Neutrophil (primary cell): ENCODE measurements around the gene IL17RB.
A peak's percentile ranks its signal among the peaks of the same experiment; 100 is the strongest.

Experiments used
- H3K27ac ChIP-seq: fragments of 200-600 bp; sonication (generic); 2 replicates; pipeline ENCODE4 v1.5.1; 2016; ENCODE audit warnings: mild to moderate bottlenecking, moderate library complexity
- H3K27me3 ChIP-seq: fragments of 200-600 bp; sonication (generic); 2 replicates; pipeline ENCODE4 v1.6.0; 2016; ENCODE audit warnings: mild to moderate bottlenecking
- H3K36me3 ChIP-seq: fragments of 200-600 bp; sonication (generic); 2 replicates; pipeline ENCODE4 v1.5.1; 2017
- H3K4me1 ChIP-seq, 2 experiments: fragments of 200-600 bp in 1 of 2; sonication (generic) in 1 of 2; 1 replicate in 1 of 2; 2 replicates in 1 of 2; pipeline versions ENCODE4 v1.5.1 to v1.6.1; 2013 to 2016; ENCODE audit warnings: low read depth in 1 of 2, low read length in 1 of 2, mild to moderate bottlenecking in 1 of 2, moderate library complexity in 1 of 2; ENCODE audit not compliant: control insufficient read depth in 1 of 2, insufficient read depth in 1 of 2
- H3K4me3 ChIP-seq, 2 experiments: fragments of 200-600 bp in 1 of 2; sonication (generic) in 1 of 2; 1 replicate in 1 of 2; 2 replicates in 1 of 2; pipeline ENCODE4 v1.5.1; 2013 to 2016; ENCODE audit warnings: low read depth in 1 of 2, low read length in 1 of 2, mild to moderate bottlenecking in 1 of 2, moderate library complexity in 1 of 2
- H3K9me3 ChIP-seq: fragments of 200-600 bp; sonication (generic); 2 replicates; pipeline ENCODE4 v1.5.1; 2016
- CTCF ChIP-seq: fragments of 200-600 bp; sonication (generic); IDR thresholded peaks from 2 replicates; pipeline ENCODE4 v1.5.1; 2016; ENCODE audit warnings: antibody characterized with exemption

IL17RB gene

DNA sequence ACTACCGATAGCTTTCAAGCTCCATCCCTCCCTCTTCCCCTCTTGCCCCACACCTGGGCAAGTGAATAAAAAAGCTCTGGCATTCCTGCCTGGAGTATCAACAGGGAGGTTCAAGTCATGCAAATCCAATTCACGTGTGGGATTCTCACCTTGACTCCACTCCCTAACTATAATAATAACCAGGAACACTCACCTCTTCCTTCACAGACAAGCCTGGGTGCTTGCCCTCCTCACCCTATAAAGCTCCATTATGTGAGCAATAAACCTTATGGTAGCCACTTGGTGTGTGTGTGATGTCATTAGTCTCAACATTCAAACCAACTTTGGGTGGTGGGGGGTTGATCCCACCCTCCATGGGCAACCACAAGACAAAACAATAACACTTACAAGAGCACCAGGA, 16.8 kb upstream of the IL17RB start:
- no peak for TF ChIP-seq CTCF
- H3K27ac ChIP-seq: no peak overlapping the region
- no peaks in the 10 kb centered on the region for H3K27me3 ChIP-seq
- no peak overlapping the region for H3K4me3 ChIP-seq
- no peaks in the 10 kb centered on the region for H3K9me3 ChIP-seq
- H3K36me3 ChIP-seq: no peaks in the 10 kb centered on the region
- H3K4me1 ChIP-seq: peaks cover 65 to 67% of the 10 kb centered on the region in 2 experiments

DNA sequence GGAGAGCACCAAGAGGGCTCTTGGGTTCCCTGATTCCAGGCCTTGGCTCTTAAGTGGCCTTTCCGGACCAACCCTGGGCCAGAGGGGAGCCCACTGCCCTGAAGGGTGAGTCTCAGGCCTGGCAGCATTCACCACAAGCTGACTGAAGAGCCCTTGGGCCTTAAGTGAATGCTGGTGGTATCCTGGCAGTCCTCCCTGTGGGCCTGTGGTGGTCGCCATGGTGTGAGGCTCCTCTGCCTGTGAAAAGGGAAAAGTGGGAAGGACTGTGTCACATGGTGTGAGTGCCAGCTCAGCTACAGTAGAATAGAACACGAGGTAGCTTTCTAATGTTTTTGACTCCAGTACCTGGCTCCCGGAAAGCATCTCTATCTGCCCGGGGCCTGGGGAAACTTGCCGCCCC, 15.4 kb upstream of the IL17RB start:
- Histone ChIP-seq H3K9me3 (no peaks in the 10 kb centered on the region), H3K27ac (peak overlapping the region; percentile 62), H3K27me3 (no peaks in the 10 kb centered on the region), H3K4me3 (no peak overlapping the region), H3K36me3 (no peaks in the 10 kb centered on the region), H3K4me1 (peaks cover 76 to 80% of the 10 kb centered on the region in 2 experiments)
- no peak for TF ChIP-seq CTCF

GRCh38 chr3:53833053-53833645, 13.2 kb upstream of the IL17RB start:
- Histone ChIP-seq H3K4me1 (peaks cover 75% of the 10 kb centered on the region in 2 experiments), H3K9me3 (no peaks in the 10 kb centered on the region), H3K36me3 (no peaks in the 10 kb centered on the region), H3K27ac (peak overlapping the region; percentile 57), H3K27me3 (no peaks in the 10 kb centered on the region), H3K4me3 (no peak overlapping the region)
- TF ChIP-seq CTCF: no peak

- peak overlapping the region; percentile 57 for H3K27ac ChIP-seq
- TF ChIP-seq CTCF: no peak
- H3K36me3 ChIP-seq: no peaks in the 10 kb centered on the region
These were observed 12.7 kb upstream of the IL17RB start for GRCh38 chr3:53833700-53834099.

DNA sequence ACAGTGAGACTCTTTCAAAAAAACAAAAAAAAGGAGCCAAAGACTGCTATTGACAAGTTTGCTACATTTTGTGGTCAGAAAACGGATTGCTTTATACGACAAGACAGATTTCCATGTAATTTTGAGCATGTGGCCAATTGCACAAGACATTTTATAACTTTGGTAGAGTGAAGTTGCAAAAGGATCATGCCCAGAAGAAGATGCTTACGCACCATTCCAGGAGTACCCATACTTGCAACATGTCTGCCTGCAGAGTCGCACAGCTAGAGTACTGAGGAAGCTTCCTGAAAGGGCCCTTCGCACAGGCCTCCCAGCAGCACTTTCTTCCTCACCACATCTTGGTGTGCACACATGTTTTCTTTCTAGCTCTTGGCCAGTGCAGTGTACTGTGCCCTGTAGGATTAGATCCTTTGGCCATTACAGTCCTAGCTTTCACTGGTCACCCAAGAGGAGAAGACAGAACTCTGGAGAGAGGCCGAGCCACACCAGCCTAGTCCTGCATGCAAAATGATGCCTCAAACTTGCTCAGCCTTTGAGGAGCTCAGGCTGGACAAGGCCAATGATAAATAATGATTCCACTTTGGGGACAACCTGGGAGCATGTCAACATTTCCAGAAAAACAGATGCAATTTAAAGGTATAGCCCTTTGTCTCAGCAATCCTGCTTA, 11.8 kb upstream of the IL17RB start:
- TF ChIP-seq CTCF: no peak
- no peaks in the 10 kb centered on the region for H3K36me3 ChIP-seq
- H3K9me3 ChIP-seq: no peaks in the 10 kb centered on the region
- H3K4me1 ChIP-seq: peaks cover 61% of the 10 kb centered on the region in 2 experiments
- H3K4me3 ChIP-seq: no peak overlapping the region
- H3K27ac ChIP-seq: peak overlapping the region; percentile 57
- H3K27me3 ChIP-seq: no peaks in the 10 kb centered on the region

More at GRCh38 chr3:53833700-53834099, 12.7 kb upstream of the IL17RB start:
- no peaks in the 10 kb centered on the region for H3K27me3 ChIP-seq
- no peak overlapping the region for H3K4me3 ChIP-seq
- peaks cover 70% of the 10 kb centered on the region in 2 experiments for H3K4me1 ChIP-seq
- no peaks in the 10 kb centered on the region for H3K9me3 ChIP-seq
